K562 (cell line): ENCODE results near the gene TEX13C. TPM values are rescaled to one million over a fixed set of nuclear protein-coding genes. Genes with fewer than 3 reads are reported as not detected.

Experiments
- ATAC-seq: fragments of 200-7000 bp; cut with Tn5 transposase; 3 replicates; pipeline ENCODE4 v1.9.1; 2020; ENCODE audit warnings: moderate library complexity
- BruUV-seq: library from RNA; stranded (reverse); fragments of 400-500 nt; replicated peaks from 2 replicates; lab custom pipeline; 2021; lab: Mats Ljungman, UMichigan
- CTCF ChIA-PET: fragments of 300-600 bp; formaldehyde crosslinking; extraction: SDS; loops from one replicate; lab custom pipeline; 2021; ENCODE audit warnings: low intra/inter-chr PET ratio; lab: Yijun Ruan, JAX
- POLR2A ChIA-PET: fragments of 300-600, 350-650 bp; sonication (Branson Sonifier 250); formaldehyde crosslinking; extraction: SDS; loops from one replicate; lab custom pipeline; 2021; ENCODE audit warnings: antibody characterized with exemption, inconsistent platforms; lab: Yijun Ruan, JAX
- DNase-seq, 4 experiments: peaks; one replicate each; pipeline versions ENCODE4 v3.0.0 to v3.0.0-alpha.2; 2011 to 2018; ENCODE audit warnings: low spot score in 3 of 4, mixed read lengths in 3 of 4; ENCODE audit errors: extremely low read depth in 1 of 4
- FAIRE-seq: peaks from 2 replicates; lab custom pipeline; 2011; peaks lifted over from hg19 to GRCh38; lab: Jason Lieb, UNC
- H2AFZ ChIP-seq: 2 replicates; pipeline ENCODE4 v1.6.0; 2011; ENCODE audit warnings: low read depth, low read length, control low read depth, inconsistent platforms
- H3K27ac ChIP-seq: fragments of 200-600 bp; 3 replicates; pipeline ENCODE4 v1.8.0; 2011; ENCODE audit warnings: low read depth, mild to moderate bottlenecking, control low read depth, inconsistent platforms, low read length, moderate library complexity, mixed read lengths; ENCODE audit errors: extremely low read depth
- H3K27me3 ChIP-seq, 2 experiments: fragments of 300-600 bp in 1 of 2; 2 replicates in 1 of 2; 3 replicates in 1 of 2; pipeline versions ENCODE4 v1.6.0 to v1.8.0; 2011; ENCODE audit warnings: inconsistent platforms in 2 of 2, low read length in 2 of 2, mild to moderate bottlenecking in 1 of 2, mixed read lengths in 1 of 2, moderate library complexity in 1 of 2; ENCODE audit not compliant: control insufficient read depth in 2 of 2, insufficient read depth in 2 of 2
- H3K36me3 ChIP-seq: fragments of 300-600 bp; 3 replicates; pipeline ENCODE4 v1.8.0; 2011; ENCODE audit warnings: mild to moderate bottlenecking, low read length, inconsistent platforms; ENCODE audit not compliant: control insufficient read depth, insufficient read depth
- H3K4me1 ChIP-seq, 2 experiments: fragments of 200-600 bp in 1 of 2; replicated peaks in 1 of 2; 2 replicates in 1 of 2; 3 replicates in 1 of 2; pipeline versions ENCODE4 v1.5.1 to v1.8.0; 2011; ENCODE audit warnings: inconsistent platforms in 2 of 2, low read length in 2 of 2, mild to moderate bottlenecking in 1 of 2, mixed read lengths in 1 of 2, moderate library complexity in 1 of 2; ENCODE audit not compliant: control insufficient read depth in 2 of 2, insufficient read depth in 2 of 2
- H3K4me2 ChIP-seq: 2 replicates; pipeline ENCODE4 v1.6.1; 2011; ENCODE audit warnings: low read length, control low read depth, inconsistent platforms, mixed read lengths; ENCODE audit not compliant: insufficient read depth
- H3K4me3 ChIP-seq: fragments of 200-600 bp; sonication (generic), shearing (Covaris generic); 2 replicates; pipeline ENCODE4 v1.5.1; 2016; ENCODE audit warnings: control low read depth, inconsistent platforms
- H3K79me2 ChIP-seq: fragments of 200-600 bp; 3 replicates; pipeline ENCODE4 v1.8.0; 2011; ENCODE audit warnings: low read length, inconsistent platforms; ENCODE audit not compliant: control insufficient read depth, insufficient read depth
- H3K9ac ChIP-seq, 2 experiments: 2 replicates each; pipeline versions ENCODE4 v1.6.0 to v1.6.1; 2011; ENCODE audit warnings: low read depth in 2 of 2, low read length in 2 of 2, control low read depth in 1 of 2, inconsistent platforms in 1 of 2, mild to moderate bottlenecking in 1 of 2, mixed read lengths in 1 of 2; ENCODE audit not compliant: insufficient read depth in 1 of 2
- H3K9me1 ChIP-seq: one replicate; pipeline ENCODE4 v1.6.0; 2011; ENCODE audit warnings: inconsistent platforms, mild to moderate bottlenecking, low read length, moderate library complexity; ENCODE audit not compliant: control insufficient read depth, insufficient read depth
- H3K9me3 ChIP-seq: replicated peaks from 2 replicates; pipeline ENCODE4 v1.5.1; 2011; ENCODE audit warnings: low read depth, low read length, inconsistent platforms; ENCODE audit not compliant: control insufficient read depth, insufficient read depth
- H4K20me1 ChIP-seq: replicated peaks from 2 replicates; pipeline ENCODE4 v1.6.1; 2011; ENCODE audit warnings: low read length, inconsistent platforms, mixed read lengths; ENCODE audit not compliant: control insufficient read depth, insufficient read depth
- PRDM10 ChIP-seq: fragments of 450-650 bp; IDR thresholded peaks from 2 replicates; pipeline ENCODE4 v1.6.1; 2018; ENCODE audit not compliant: partially characterized antibody
- TSHZ1 ChIP-seq: fragments of 250-450 bp; sonication (Bioruptor Pico); IDR thresholded peaks from 2 replicates; pipeline ENCODE4 v1.4.0; 2020; ENCODE audit warnings: mild to moderate bottlenecking, moderate library complexity
- ZNF398 ChIP-seq: fragments of 250-450 bp; sonication (Bioruptor Pico); IDR thresholded peaks from 2 replicates; pipeline ENCODE4 v1.8.0; 2021; ENCODE audit warnings: moderate library complexity, mild to moderate bottlenecking, inconsistent platforms
- ZNF431 ChIP-seq: sonication (generic); formaldehyde crosslinking; IDR thresholded peaks from 2 replicates; pipeline ENCODE4 v1.8.0; 2022; ENCODE audit warnings: mild to moderate bottlenecking, missing genetic modification reagents
- WGBS: fragments of 100-300 bp; shearing (Covaris generic); methylation state at CpG from one replicate; pipeline ENCODE4 v1.1.6; 2016; ENCODE audit warnings: low coverage, mixed read lengths; ENCODE audit not compliant: insufficient coverage; ENCODE audit errors: missing lambda C conversion rate; 5-methylcytosine and 5-hydroxymethylcytosine counted together
- in situ Hi-C: fragments of 300-500 bp; cut with MboI; formaldehyde crosslinking; loops from 4 replicates; pipeline ENCODE4 v1.15.0; 2018; ENCODE audit warnings: inconsistent platforms, mixed read lengths
- intact Hi-C: fragments of 100-400 bp; cut with micrococcal nuclease; formaldehyde crosslinking; loops from 2 replicates; pipeline ENCODE4 v1.14.2; 2022
- polyA plus RNA-seq, 8 experiments: library from polyadenylated mRNA; depleted of rRNA in 4 of 8; stranded (reverse) in 5 of 8; unstranded in 3 of 8; fragments of >200 nt; fragmentation: Nextera tagmentation in 2 of 8; fragmentation: Illumina TruSeq in 1 of 8; extraction: Ambion mirVana in 2 of 8; extraction: Trizol in 1 of 8; gene quantifications; 2 replicates each; pipeline versions ENCODE4 v1.2.1 to v1.2.3, GENCODE V29; 2011 to 2014; ENCODE audit warnings: inconsistent platforms in 1 of 8, missing spikeins in 1 of 8
- total RNA-seq, 7 experiments: library from RNA; depleted of rRNA in 6 of 7; stranded (reverse); fragments of >200 nt in 6 of 7; fragmentation: Illumina TruSeq in 2 of 7; extraction: Trizol in 2 of 7; gene quantifications; 2 replicates each; pipeline versions ENCODE4 v1.2.1 to v1.2.3, GENCODE V29; 2011 to 2021; ENCODE audit warnings: low replicate concordance in 1 of 7

The TEX13C gene
- total and polyA plus RNA-seq, 9 of the 15 experiments (the other 6 are each of a cell fraction or from before 2014, with no cell fraction given) = not detected

GRCh38 chrX:125327891-125328290, 8.2 kb downstream of the TEX13C start (continued):
- TF ChIP-seq ZNF398 = no peak
- no peak for TF ChIP-seq TSHZ1 (CRISPR knock-in tag)
- TF ChIP-seq, all 486 proteins: peak for 0

GRCh38 chrX:125333583-125333982, 13.9 kb downstream of the TEX13C start:
- Histone ChIP-seq H2AFZ (no peak overlapping the region), H3K9me3 (peaks cover under 1% of the 10 kb centered on the region; the same call in 1 of the 2 replicates), H3K79me2 (no peaks in the 10 kb centered on the region), H3K27ac (no peak overlapping the region), H3K4me3 (no peak overlapping the region), H3K36me3 (no peaks in the 10 kb centered on the region), H3K4me2 (no peak overlapping the region), H3K9me1 (no peaks in the 10 kb centered on the region), H3K4me1 (no peaks in the 10 kb centered on the region), H3K9ac (no peak overlapping the region), H3K27me3 (no peaks in the 10 kb centered on the region), H4K20me1 (no peaks in the 10 kb centered on the region)
- FAIRE-seq (no peak), ATAC-seq (no peak), DNase-seq (no peak)
- TF ChIP-seq TSHZ1 (CRISPR knock-in tag) = no peak
- TF ChIP-seq ZNF431 (CRISPR knock-in tag) = peak; percentile 88
- TF ChIP-seq PRDM10 = peak; percentile 57
- in situ Hi-C loops (no loop called here), intact Hi-C loops (no loop called here)
- 19% methylated on average over 2 of the region's 2 CpGs for WGBS
- POLR2A ChIA-PET = no interaction called here
- CTCF ChIA-PET = no interaction called here
- no TSS peak for BruUV-seq
